ENCODE measurements around the gene MYBPC3. TPM values are rescaled to one million over a fixed set of nuclear protein-coding genes. Genes with fewer than 3 reads are reported as not detected.

The MYBPC3 gene
- total and polyA plus RNA-seq, 2 experiments from 2014 or later: not detected

GRCh38 chr11:47296045-47296444 lies 56.5 kb downstream of the MYBPC3 start:
- no peak for TF ChIP-seq CTCF (conservative IDR thresholded peaks at IDR 0.05; ENCODE audit: low read depth in 2 of 2)
- TF ChIP-seq ZNF462 (CRISPR knock-in tag; IDR thresholded peaks at IDR 0.05): no peak
- TF ChIP-seq STAT1 (IDR thresholded peaks at IDR 0.05; ENCODE audit: unreplicated experiment): no peak
- TF ChIP-seq CREB1 (CRISPR knock-in tag; IDR thresholded peaks at IDR 0.05; ENCODE audit: low read depth): no peak
- no peak for TF ChIP-seq EZH2phosphoT487 (IDR thresholded peaks at IDR 0.05; ENCODE audit: unreplicated experiment)
- no peak for TF ChIP-seq POLR2AphosphoS5 (IDR thresholded peaks at IDR 0.05; ENCODE audit: low read depth)
- no peak for TF ChIP-seq REST (IDR thresholded peaks at IDR 0.05; ENCODE audit: unreplicated experiment)
- no peak for TF ChIP-seq NANOG (IDR thresholded peaks at IDR 0.05; ENCODE audit: borderline replicate concordance)
- no peak for TF ChIP-seq ZNF114 (CRISPR knock-in tag; IDR thresholded peaks at IDR 0.05)
- H3K27ac ChIP-seq (ENCODE audit: low read depth): no peak overlapping the region
- peaks cover 26% of the 10 kb centered on the region for H3K36me3 ChIP-seq (ENCODE audit: insufficient read depth)
- Mint-ChIP-seq H3K4me3 (no peak overlapping the region), H3K27me3 (ENCODE audit: insufficient read depth, low read depth, poor library complexity) (peaks cover 2% of the 10 kb centered on the region), H3K9me3 (no peaks in the 10 kb centered on the region), H3K27ac (no peak overlapping the region), H3K4me1 (no peaks in the 10 kb centered on the region), H3K36me3 (ENCODE audit: low read depth) (peaks cover 75% of the 10 kb centered on the region)
- H4K20me1 ChIP-seq (replicated peaks; ENCODE audit: insufficient read depth): no peaks in the 10 kb centered on the region; the same call in 1 of the 2 replicates
- H3K4me3 ChIP-seq: no peak overlapping the region
- H3K27me3 ChIP-seq (ENCODE audit: insufficient read depth): no peaks in the 10 kb centered on the region
- H3K4me1 ChIP-seq (ENCODE audit: insufficient read depth): no peaks in the 10 kb centered on the region
- no peak overlapping the region for H3K4me2 ChIP-seq
- DNase-seq (ENCODE audit: low spot score) (no peak), ATAC-seq (no peak)
- H2AFZ ChIP-seq: no peak overlapping the region
- no peaks in the 10 kb centered on the region for H3K9me2 ChIP-seq (ENCODE audit: insufficient read depth)
- no peaks in the 10 kb centered on the region for H3K79me2 ChIP-seq (replicated peaks; ENCODE audit: insufficient read depth)
- no peaks in the 10 kb centered on the region for H3F3A ChIP-seq (replicated peaks; ENCODE audit: low read depth)

Measured in GM23338 (cell line).